ENCODE results near the gene GFOD2.
"Not testable (repeated sequence)": the region's sequence is repeated elsewhere in the genome, so short reads cannot be mapped to it uniquely, and the experiment has no call there.

Gene GFOD2

GRCh38 chr16:67719048-67719777, at the start of gene GFOD2:
GFOD2 (minus strand) TSS chr16:67719316; CDS start chr16:67685715, 33,601 bp downstream.
- peak within 1 kb of the TSS; percentile 88 for H3K4me3 ChIP-seq (ENCODE audit: low read depth, low read length)

- H3K4me3 ChIP-seq (ENCODE audit: low read depth, low read length), result no peak overlapping the region
Measured at GRCh38 chr16:67767953-67768352, 48.8 kb upstream of the GFOD2 start.

GRCh38 chr16:67766291-67766690, 47.2 kb upstream of the GFOD2 start:
- no peak overlapping the region for H3K4me3 ChIP-seq (ENCODE audit: low read depth, low read length)

GRCh38 chr16:67764158-67764667, 45.1 kb upstream of the GFOD2 start:
- no peak overlapping the region for H3K4me3 ChIP-seq (ENCODE audit: low read depth, low read length)

GRCh38 chr16:67763066-67763465, 44.0 kb upstream of the GFOD2 start:
- H3K4me3 ChIP-seq (ENCODE audit: low read depth, low read length), result no peak overlapping the region

- no peak overlapping the region for H3K4me3 ChIP-seq (ENCODE audit: low read depth, low read length)
Measured at GRCh38 chr16:67762385-67762784, 43.3 kb upstream of the GFOD2 start.

GRCh38 chr16:67761924-67762323, 42.8 kb upstream of the GFOD2 start:
- H3K4me3 ChIP-seq (ENCODE audit: low read depth, low read length), result no peak overlapping the region

- H3K4me3 ChIP-seq (ENCODE audit: low read depth, low read length), result no peak overlapping the region
Measured at GRCh38 chr16:67760956-67761230, 41.8 kb upstream of the GFOD2 start.

- H3K4me3 ChIP-seq (ENCODE audit: low read depth, low read length), result no peak overlapping the region
Measured at GRCh38 chr16:67760206-67760955, 41.3 kb upstream of the GFOD2 start.

GRCh38 chr16:67758966-67759365, 39.9 kb upstream of the GFOD2 start:
- no peak overlapping the region for H3K4me3 ChIP-seq (ENCODE audit: low read depth, low read length)

GRCh38 chr16:67758006-67758405, 38.9 kb upstream of the GFOD2 start:
- H3K4me3 ChIP-seq (ENCODE audit: low read depth, low read length), result no peak overlapping the region

- no peak overlapping the region for H3K4me3 ChIP-seq (ENCODE audit: low read depth, low read length)
Measured at GRCh38 chr16:67752641-67753040, 33.5 kb upstream of the GFOD2 start.

GRCh38 chr16:67751331-67751730, 32.2 kb upstream of the GFOD2 start:
- H3K4me3 ChIP-seq (ENCODE audit: low read depth, low read length), result not testable (repeated sequence)

- H3K4me3 ChIP-seq (ENCODE audit: low read depth, low read length), result no peak overlapping the region
Measured at GRCh38 chr16:67750466-67750865, 31.4 kb upstream of the GFOD2 start.

- no peak overlapping the region for H3K4me3 ChIP-seq (ENCODE audit: low read depth, low read length)
Measured at GRCh38 chr16:67749436-67750078, 30.4 kb upstream of the GFOD2 start.

- H3K4me3 ChIP-seq (ENCODE audit: low read depth, low read length), result no peak overlapping the region
Measured at GRCh38 chr16:67748834-67749233, 29.7 kb upstream of the GFOD2 start.

GRCh38 chr16:67746846-67747245, 27.7 kb upstream of the GFOD2 start:
- H3K4me3 ChIP-seq (ENCODE audit: low read depth, low read length), result no peak overlapping the region

- no peak overlapping the region for H3K4me3 ChIP-seq (ENCODE audit: low read depth, low read length)
Measured at GRCh38 chr16:67741118-67741517, 22.0 kb upstream of the GFOD2 start.

- no peak overlapping the region for H3K4me3 ChIP-seq (ENCODE audit: low read depth, low read length)
Measured at GRCh38 chr16:67740391-67740790, 21.3 kb upstream of the GFOD2 start.

- H3K4me3 ChIP-seq (ENCODE audit: low read depth, low read length), result no peak overlapping the region
Measured at GRCh38 chr16:67736858-67737257, 17.7 kb upstream of the GFOD2 start.

- no peak overlapping the region for H3K4me3 ChIP-seq (ENCODE audit: low read depth, low read length)
Measured at GRCh38 chr16:67734731-67735201, 15.7 kb upstream of the GFOD2 start.
